ENCODE measurements around the gene CELA3A.
A peak's percentile ranks its signal among the peaks of the same experiment; 100 is the strongest.
"Not testable (repeated sequence)": the region's sequence is repeated elsewhere in the genome, so short reads cannot be mapped to it uniquely, and the experiment has no call there.

The CELA3A gene

GRCh38 chr1:22018583-22019559, 17.4 kb downstream of the CELA3A start:
- peak; percentile 31 for DNase-seq (ENCODE audit: low read depth, low spot score)

GRCh38 chr1:22021061-22021460, 19.6 kb downstream of the CELA3A start:
- no peak for DNase-seq (ENCODE audit: low read depth, low spot score)

- DNase-seq (ENCODE audit: low read depth, low spot score), result peak; percentile 62
Observed at GRCh38 chr1:22024485-22025367, 23.3 kb downstream of the CELA3A start.

- DNase-seq (ENCODE audit: low read depth, low spot score), result peak; percentile 81
Observed at GRCh38 chr1:22025368-22026155, 24.1 kb downstream of the CELA3A start.

- no peak for DNase-seq (ENCODE audit: low read depth, low spot score)
Observed at GRCh38 chr1:22026924-22027289, 25.4 kb downstream of the CELA3A start.

GRCh38 chr1:22030057-22030456, 28.6 kb downstream of the CELA3A start:
- no peak for DNase-seq (ENCODE audit: low read depth, low spot score)

GRCh38 chr1:22030473-22030872, 29.0 kb downstream of the CELA3A start:
- no peak for DNase-seq (ENCODE audit: low read depth, low spot score)

- DNase-seq (ENCODE audit: low read depth, low spot score), result no peak
Observed at GRCh38 chr1:22031214-22031962, 29.9 kb downstream of the CELA3A start.

GRCh38 chr1:22034834-22035233, 33.4 kb downstream of the CELA3A start:
- not testable (repeated sequence) for DNase-seq (ENCODE audit: low read depth, low spot score)

- DNase-seq (ENCODE audit: low read depth, low spot score), result no peak
Observed at GRCh38 chr1:22037520-22037919, 36.1 kb downstream of the CELA3A start.

- no peak for DNase-seq (ENCODE audit: low read depth, low spot score)
Observed at GRCh38 chr1:22038036-22038435, 36.6 kb downstream of the CELA3A start.

GRCh38 chr1:22039594-22040285, 38.3 kb downstream of the CELA3A start:
- DNase-seq (ENCODE audit: low read depth, low spot score), result peak; percentile 80

GRCh38 chr1:22040286-22040623, 38.8 kb downstream of the CELA3A start:
- DNase-seq (ENCODE audit: low read depth, low spot score), result no peak

- DNase-seq (ENCODE audit: low read depth, low spot score), result no peak
Observed at GRCh38 chr1:22041505-22041904, 40.0 kb downstream of the CELA3A start.

- no peak for DNase-seq (ENCODE audit: low read depth, low spot score)
Observed at GRCh38 chr1:22043198-22043769, 41.8 kb downstream of the CELA3A start.

GRCh38 chr1:22044690-22045420, 43.4 kb downstream of the CELA3A start:
- no peak for DNase-seq (ENCODE audit: low read depth, low spot score)

- DNase-seq (ENCODE audit: low read depth, low spot score), result no peak
Observed at GRCh38 chr1:22045604-22046228, 44.3 kb downstream of the CELA3A start.

- DNase-seq (ENCODE audit: low read depth, low spot score), result no peak
Observed at GRCh38 chr1:22048351-22049192, 47.1 kb downstream of the CELA3A start.
